ENCODE results near the gene ZCCHC2.

Gene ZCCHC2

DNA sequence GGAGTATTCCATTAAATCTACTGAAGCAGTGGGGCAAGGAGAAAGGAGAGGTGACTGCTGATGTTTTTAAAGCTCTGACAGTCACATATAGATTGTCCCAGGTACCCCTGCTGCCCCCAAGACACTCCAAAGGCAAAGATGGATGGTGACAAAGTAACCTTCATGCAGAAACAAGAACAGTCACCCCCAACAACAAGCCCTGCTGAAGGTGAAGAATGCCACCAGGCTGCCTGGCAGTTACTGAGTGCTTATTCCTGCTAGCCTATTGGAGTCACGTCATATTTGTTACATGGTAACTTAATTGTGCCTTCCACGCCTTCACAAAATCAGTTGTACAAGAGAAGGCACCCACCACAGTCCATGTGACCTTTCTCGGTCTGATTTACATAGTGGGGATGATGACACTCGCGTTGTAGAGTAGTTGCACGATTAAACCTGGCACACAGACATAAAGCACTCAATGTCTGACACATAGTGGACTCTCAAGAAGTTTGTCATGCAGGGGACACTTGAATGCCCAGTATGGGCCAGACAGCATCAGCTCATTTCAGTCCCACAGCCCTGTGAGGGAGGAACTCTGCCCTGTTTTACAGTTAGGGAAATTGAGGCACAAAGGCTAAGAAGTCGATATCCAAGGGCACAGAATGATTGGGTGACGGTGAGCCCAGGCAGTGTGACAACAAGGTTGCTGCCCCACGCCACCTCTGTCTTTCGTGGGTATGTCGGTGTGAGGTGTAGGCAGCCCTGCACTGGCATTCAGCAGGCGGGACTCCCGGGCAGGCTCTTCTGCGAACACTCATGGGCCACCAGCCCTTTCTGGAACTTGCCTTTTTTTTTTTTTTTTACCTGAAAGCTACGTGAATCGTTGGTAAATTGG lies 62.7 kb downstream of the ZCCHC2 start:
- Histone ChIP-seq H3K36me3 (ENCODE audit: control insufficient read depth, insufficient read depth, low read length, severe bottlenecking) (peaks cover 8% of the 10 kb centered on the region), H3K4me1 (ENCODE audit: control insufficient read depth, insufficient read depth, low read length) (peaks cover 3% of the 10 kb centered on the region), H3K27me3 (replicated peaks; ENCODE audit: control insufficient read depth, insufficient read depth, low read length) (no peaks in the 10 kb centered on the region), H3K9ac (ENCODE audit: low read length) (no peak overlapping the region), H3K9me3 (ENCODE audit: control insufficient read depth, low read length) (no peaks in the 10 kb centered on the region), H3K4me3 (ENCODE audit: low read length) (peak overlapping the region; percentile 14)
- no peak for DNase-seq (ENCODE audit: low read depth)

DNA sequence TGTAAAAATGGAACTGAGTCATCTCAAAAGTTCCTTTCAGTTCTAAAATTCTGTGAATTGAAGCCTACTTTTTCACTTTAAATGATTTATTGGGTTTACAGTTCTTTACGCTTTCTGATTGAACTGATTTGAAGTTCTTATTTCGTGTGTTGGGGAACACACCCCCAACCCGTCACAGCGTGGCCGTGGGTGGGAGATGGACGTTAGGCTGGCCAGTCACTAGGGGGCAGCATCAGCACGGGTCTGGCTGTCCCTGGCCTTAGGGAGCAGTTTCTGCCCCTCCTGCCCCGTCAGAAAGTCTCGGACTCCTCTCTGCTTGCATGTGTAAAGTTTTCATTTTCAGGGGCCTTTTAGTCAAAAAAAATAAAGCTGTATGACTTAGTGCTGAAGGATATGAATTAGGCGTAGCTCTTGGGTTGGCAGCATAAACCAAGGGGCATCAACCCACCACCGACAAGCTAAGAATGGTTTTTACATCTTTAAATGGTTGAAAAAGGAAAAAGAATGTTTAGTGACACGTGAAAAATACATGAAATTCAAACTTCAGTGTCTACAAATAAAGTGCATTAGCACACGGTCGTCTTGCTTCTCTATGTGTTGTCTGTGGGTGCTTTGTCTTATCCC lies 63.4 kb downstream of the ZCCHC2 start:
- Histone ChIP-seq H3K36me3 (ENCODE audit: control insufficient read depth, insufficient read depth, low read length, severe bottlenecking) (peaks cover 8% of the 10 kb centered on the region), H3K9ac (ENCODE audit: low read length) (no peak overlapping the region), H3K9me3 (ENCODE audit: control insufficient read depth, low read length) (no peaks in the 10 kb centered on the region), H3K27me3 (replicated peaks; ENCODE audit: control insufficient read depth, insufficient read depth, low read length) (no peaks in the 10 kb centered on the region), H3K4me3 (ENCODE audit: low read length) (peak overlapping the region; percentile 14), H3K4me1 (ENCODE audit: control insufficient read depth, insufficient read depth, low read length) (peaks cover 3% of the 10 kb centered on the region)
- peak; percentile 89 for DNase-seq (ENCODE audit: low read depth)

DNA sequence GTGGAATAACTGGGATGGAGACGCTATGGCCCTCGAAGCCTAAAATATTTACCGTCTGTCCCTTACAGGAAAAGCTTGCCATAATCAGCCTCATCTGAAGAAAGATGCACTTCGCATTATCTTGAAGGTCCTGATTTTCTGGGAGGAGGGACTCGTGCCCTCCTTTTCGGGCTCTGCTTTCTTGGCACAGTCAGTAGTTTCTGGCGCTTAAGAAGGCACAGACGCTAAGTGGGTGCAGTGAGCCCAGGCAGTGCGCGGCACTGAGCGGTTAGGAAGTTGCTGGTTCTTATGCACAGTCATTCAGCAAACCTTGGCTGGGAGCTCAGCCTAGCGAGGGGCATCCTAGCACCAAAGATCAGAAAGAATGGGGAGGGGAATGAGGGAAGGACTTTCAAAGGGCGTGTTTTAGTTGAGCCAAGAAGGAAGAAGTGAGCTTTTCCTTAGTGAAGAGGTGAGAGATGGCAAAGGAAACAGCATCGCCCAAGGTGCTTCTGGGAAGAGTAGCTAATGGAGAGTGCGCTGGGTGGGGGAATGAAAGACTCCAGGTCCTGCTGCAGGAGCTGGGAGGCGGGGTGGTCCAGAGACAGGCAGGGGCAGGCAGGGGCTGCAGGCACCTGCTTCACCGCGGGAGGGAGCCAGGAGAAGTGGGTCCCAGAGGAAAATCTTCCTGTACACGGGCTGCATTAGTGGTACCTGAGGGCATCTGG lies 64.1 kb downstream of the ZCCHC2 start:
- DNase-seq (ENCODE audit: low read depth): no peak
- Histone ChIP-seq H3K9me3 (ENCODE audit: control insufficient read depth, low read length) (no peaks in the 10 kb centered on the region), H3K9ac (ENCODE audit: low read length) (no peak overlapping the region), H3K4me1 (ENCODE audit: control insufficient read depth, insufficient read depth, low read length) (peaks cover 3% of the 10 kb centered on the region), H3K27me3 (replicated peaks; ENCODE audit: control insufficient read depth, insufficient read depth, low read length) (no peaks in the 10 kb centered on the region), H3K36me3 (ENCODE audit: control insufficient read depth, insufficient read depth, low read length, severe bottlenecking) (peaks cover 8% of the 10 kb centered on the region), H3K4me3 (ENCODE audit: low read length) (no peak overlapping the region)

DNA sequence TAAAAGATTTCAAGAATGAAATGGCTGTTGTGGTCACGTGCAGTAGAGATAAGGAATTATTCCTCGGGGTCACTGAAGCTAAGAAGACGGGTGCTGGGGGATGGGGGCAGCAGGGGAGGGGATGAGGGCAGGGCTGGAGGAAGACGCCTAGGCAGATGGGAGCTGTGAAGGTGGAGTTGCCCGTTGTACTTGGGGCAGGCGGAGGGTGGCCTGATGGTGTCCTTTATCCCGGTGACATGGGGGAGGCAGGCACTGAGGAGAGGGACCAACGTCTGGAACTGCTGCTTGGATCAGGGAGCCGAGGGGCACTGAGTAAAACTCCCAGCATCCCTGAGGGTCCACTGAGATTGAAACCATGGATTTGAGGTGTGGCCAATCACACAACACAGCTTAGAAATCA lies 64.9 kb downstream of the ZCCHC2 start:
- Histone ChIP-seq H3K4me3 (ENCODE audit: low read length) (no peak overlapping the region), H3K27me3 (replicated peaks; ENCODE audit: control insufficient read depth, insufficient read depth, low read length) (peaks cover under 1% of the 10 kb centered on the region), H3K36me3 (ENCODE audit: control insufficient read depth, insufficient read depth, low read length, severe bottlenecking) (peaks cover 8% of the 10 kb centered on the region), H3K9ac (ENCODE audit: low read length) (no peak overlapping the region), H3K4me1 (ENCODE audit: control insufficient read depth, insufficient read depth, low read length) (peaks cover 3% of the 10 kb centered on the region), H3K9me3 (ENCODE audit: control insufficient read depth, low read length) (peaks cover 3% of the 10 kb centered on the region)
- DNase-seq (ENCODE audit: low read depth): no peak

DNA sequence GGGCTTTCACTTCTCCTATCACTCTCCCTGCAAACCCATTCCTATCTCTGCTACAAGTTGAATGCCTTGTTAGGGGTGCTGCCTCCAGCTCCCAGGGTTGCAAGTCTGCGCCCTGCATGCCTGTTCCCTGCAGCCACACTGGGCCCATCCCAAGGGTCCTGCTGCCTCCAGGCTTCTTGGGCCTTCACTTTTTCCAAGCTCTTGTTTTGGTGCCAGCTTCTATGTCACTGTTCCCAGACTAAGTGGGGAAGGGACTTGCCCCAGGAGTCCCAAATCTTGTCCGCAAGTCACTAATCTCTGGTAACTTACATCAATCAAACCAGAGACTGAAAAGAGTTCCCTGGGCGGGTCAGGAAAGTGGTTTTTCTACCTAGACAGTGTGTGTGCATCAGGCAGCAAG lies 65.4 kb downstream of the ZCCHC2 start:
- Histone ChIP-seq H3K4me3 (ENCODE audit: low read length) (no peak overlapping the region), H3K9ac (ENCODE audit: low read length) (no peak overlapping the region), H3K27me3 (replicated peaks; ENCODE audit: control insufficient read depth, insufficient read depth, low read length) (peaks cover 5% of the 10 kb centered on the region), H3K36me3 (ENCODE audit: control insufficient read depth, insufficient read depth, low read length, severe bottlenecking) (peaks cover 8% of the 10 kb centered on the region), H3K4me1 (ENCODE audit: control insufficient read depth, insufficient read depth, low read length) (peaks cover 3% of the 10 kb centered on the region), H3K9me3 (ENCODE audit: control insufficient read depth, low read length) (peaks cover 7% of the 10 kb centered on the region)
- DNase-seq (ENCODE audit: low read depth): no peak

DNA sequence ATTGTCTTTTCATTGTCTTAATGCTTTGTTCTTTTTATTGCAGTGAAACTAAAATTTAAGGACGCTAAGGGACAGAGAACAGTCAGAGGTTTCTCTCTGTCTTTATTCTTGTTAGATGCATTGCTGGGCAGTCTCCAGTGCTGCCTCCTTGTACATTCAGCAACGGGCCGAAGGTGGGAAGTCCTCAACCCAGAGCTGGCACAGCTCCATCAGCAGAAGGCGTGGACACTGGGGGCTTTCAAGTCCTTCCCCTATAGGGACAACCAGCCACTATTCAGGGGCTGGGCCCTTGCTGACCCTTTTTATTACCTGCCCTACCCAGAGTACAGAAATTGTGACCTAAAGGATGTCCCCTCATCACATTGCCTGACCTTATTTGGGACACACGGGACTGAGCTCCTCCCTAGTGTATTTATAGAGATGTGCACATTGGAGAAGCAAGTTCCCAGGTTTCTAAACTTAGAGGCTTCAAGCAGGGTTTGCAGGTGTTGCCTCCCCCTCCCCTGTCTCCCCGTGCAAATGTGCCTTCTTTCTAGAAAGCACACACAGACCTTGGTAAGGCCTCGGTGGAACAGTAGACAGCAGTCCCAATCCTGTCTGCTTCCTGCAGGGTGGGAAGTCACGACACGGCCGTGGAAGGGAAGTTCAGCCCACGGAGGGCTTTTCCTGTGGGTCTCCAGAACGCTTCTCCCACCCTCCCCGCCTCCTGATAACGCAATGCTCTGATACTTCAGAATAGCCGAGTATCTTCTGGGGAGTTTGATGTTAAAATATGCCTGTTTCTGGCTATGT lies 68.2 kb downstream of the ZCCHC2 start:
- no peak for DNase-seq (ENCODE audit: low read depth)
- Histone ChIP-seq H3K36me3 (ENCODE audit: control insufficient read depth, insufficient read depth, low read length, severe bottlenecking) (no peaks in the 10 kb centered on the region), H3K27me3 (replicated peaks; ENCODE audit: control insufficient read depth, insufficient read depth, low read length) (peaks cover 15% of the 10 kb centered on the region), H3K9me3 (ENCODE audit: control insufficient read depth, low read length) (peaks cover 7% of the 10 kb centered on the region), H3K4me1 (ENCODE audit: control insufficient read depth, insufficient read depth, low read length) (no peaks in the 10 kb centered on the region), H3K4me3 (ENCODE audit: low read length) (no peak overlapping the region), H3K9ac (ENCODE audit: low read length) (no peak overlapping the region)

DNA sequence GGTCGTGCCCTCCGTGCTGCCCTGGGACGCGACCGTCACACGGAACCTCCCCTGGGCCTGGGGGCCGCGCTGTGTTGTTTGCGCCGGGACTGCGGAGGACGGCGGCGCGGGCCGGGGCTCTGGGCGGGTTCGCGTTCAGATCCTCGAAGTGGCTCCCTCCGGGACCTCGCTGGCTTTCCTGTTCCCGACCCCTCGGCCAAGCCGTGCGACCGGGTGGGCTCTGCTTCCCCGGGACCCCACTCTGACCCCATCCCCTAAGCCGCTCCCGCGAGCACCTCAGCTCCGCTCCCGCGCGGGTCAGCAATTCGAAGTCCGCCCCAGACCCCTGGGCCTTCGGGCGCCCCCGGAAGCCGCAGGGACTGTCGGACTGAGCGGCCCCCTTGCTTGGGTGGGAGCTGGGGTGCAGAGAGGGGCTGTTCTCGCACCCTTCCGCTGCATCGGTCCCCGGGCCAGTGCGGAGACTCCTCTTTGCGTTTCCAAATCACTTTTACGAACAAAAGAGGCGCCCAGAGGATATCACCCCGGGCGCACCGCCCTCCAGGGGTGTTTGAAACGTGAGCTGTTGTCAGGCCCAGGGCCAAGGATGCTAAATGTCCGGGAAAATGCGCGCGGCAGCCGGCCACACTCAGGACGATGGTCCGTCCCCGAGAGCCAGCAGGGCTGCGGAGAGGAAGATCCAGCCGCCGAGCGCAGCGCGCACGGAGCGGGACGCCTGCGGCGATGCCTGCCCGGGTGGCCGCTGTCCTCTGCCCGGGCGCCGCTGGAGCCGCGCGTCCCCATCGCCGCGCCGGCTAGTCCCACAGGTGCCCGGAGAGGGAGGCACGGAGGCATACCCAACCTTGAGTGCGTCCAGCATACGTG lies 73.5 kb downstream of the ZCCHC2 start:
- H3K9ac ChIP-seq (ENCODE audit: low read length): no peak overlapping the region
- peak; percentile 58 for DNase-seq (ENCODE audit: low read depth)
- no peaks in the 10 kb centered on the region for H3K4me1 ChIP-seq (ENCODE audit: control insufficient read depth, insufficient read depth, low read length)
- H3K27me3 ChIP-seq (replicated peaks; ENCODE audit: control insufficient read depth, insufficient read depth, low read length): peaks cover 56% of the 10 kb centered on the region
- H3K36me3 ChIP-seq (ENCODE audit: control insufficient read depth, insufficient read depth, low read length, severe bottlenecking): no peaks in the 10 kb centered on the region
- peaks cover 12% of the 10 kb centered on the region for H3K9me3 ChIP-seq (ENCODE audit: control insufficient read depth, low read length)
- peak overlapping the region; percentile 66 for H3K4me3 ChIP-seq (ENCODE audit: low read length)

DNA sequence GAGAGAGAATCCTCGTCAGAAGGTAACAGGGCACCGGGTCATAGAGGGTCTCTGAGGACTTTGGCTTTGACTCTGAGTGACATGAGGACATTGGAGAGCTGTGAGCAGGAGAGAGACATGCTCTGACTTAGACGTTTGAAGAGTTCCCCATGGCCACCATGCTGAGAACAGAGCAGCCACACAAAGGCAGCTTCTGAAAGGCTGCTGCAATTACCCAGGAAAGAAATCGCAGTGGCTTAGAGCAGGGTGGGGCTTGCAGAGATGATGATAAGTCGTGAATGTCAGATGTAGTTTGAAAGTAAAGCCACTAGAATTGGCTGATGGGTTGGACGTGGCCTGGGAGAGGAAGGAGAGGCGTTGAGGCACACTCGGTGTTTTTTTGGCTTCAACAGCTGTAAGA lies 79.0 kb downstream of the ZCCHC2 start:
- Histone ChIP-seq H3K36me3 (ENCODE audit: control insufficient read depth, insufficient read depth, low read length, severe bottlenecking) (no peaks in the 10 kb centered on the region), H3K4me3 (ENCODE audit: low read length) (no peak overlapping the region), H3K9me3 (ENCODE audit: control insufficient read depth, low read length) (peaks cover 5% of the 10 kb centered on the region), H3K4me1 (ENCODE audit: control insufficient read depth, insufficient read depth, low read length) (no peaks in the 10 kb centered on the region), H3K9ac (ENCODE audit: low read length) (no peak overlapping the region), H3K27me3 (replicated peaks; ENCODE audit: control insufficient read depth, insufficient read depth, low read length) (peaks cover 56% of the 10 kb centered on the region)
- no peak for DNase-seq (ENCODE audit: low read depth)

DNA sequence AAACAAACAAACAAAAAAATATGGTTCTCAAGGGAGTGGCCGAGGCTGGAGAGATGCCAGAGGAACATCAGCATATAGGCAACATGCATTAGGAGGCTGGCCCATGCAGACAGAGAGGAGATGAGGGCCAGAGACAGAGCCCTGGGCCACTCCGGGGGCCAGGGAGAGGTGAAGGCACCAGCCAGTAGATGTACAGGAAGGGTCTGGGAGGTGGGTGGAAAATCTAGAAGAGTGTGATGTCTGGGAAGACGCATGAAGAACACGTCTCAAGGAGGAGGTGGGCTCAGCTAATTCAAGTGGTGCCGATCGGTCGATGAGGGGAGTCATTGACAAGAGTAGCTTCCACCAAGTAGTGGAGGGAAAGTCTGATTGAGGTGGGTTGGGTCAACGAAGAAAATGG lies 79.9 kb downstream of the ZCCHC2 start:
- no peak overlapping the region for H3K4me3 ChIP-seq (ENCODE audit: low read length)
- H3K36me3 ChIP-seq (ENCODE audit: control insufficient read depth, insufficient read depth, low read length, severe bottlenecking): no peaks in the 10 kb centered on the region

DNA sequence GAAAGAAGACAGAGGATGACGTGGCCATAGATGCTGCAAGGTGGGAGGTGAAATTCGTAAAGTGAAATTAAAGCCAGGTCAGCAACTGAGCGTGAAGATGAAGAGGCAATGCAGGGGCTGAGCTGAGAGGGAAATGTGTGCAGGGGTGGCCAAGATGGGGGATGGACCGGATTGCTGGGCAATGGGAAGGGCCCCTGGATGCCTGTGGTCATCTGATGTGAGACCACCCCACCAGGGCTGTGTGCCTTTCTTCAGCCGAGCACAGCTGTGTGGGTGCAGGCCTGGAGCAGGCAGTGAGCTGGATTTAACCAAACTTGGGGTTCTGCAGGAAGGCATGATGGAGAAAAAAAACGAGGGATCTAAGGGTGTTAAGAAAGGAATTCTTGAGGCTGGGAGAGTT lies 80.4 kb downstream of the ZCCHC2 start:
- DNase-seq (ENCODE audit: low read depth): no peak
- H3K9ac ChIP-seq (ENCODE audit: low read length): no peak overlapping the region
- H3K4me3 ChIP-seq (ENCODE audit: low read length): no peak overlapping the region
- peaks cover 46% of the 10 kb centered on the region for H3K27me3 ChIP-seq (replicated peaks; ENCODE audit: control insufficient read depth, insufficient read depth, low read length)
- no peaks in the 10 kb centered on the region for H3K36me3 ChIP-seq (ENCODE audit: control insufficient read depth, insufficient read depth, low read length, severe bottlenecking)
- H3K4me1 ChIP-seq (ENCODE audit: control insufficient read depth, insufficient read depth, low read length): no peaks in the 10 kb centered on the region
- H3K9me3 ChIP-seq (ENCODE audit: control insufficient read depth, low read length): peaks cover 13% of the 10 kb centered on the region

More for the DNA sequence above, 79.9 kb downstream of the ZCCHC2 start:
- H3K9ac ChIP-seq (ENCODE audit: low read length): no peak overlapping the region
- DNase-seq (ENCODE audit: low read depth): no peak
- H3K4me1 ChIP-seq (ENCODE audit: control insufficient read depth, insufficient read depth, low read length): no peaks in the 10 kb centered on the region
- peaks cover 48% of the 10 kb centered on the region for H3K27me3 ChIP-seq (replicated peaks; ENCODE audit: control insufficient read depth, insufficient read depth, low read length)
- H3K9me3 ChIP-seq (ENCODE audit: control insufficient read depth, low read length): peaks cover 9% of the 10 kb centered on the region

All from adipocyte (in vitro differentiated cells).